ENCODE results near the gene CTPS2.

The CTPS2 gene

DNA sequence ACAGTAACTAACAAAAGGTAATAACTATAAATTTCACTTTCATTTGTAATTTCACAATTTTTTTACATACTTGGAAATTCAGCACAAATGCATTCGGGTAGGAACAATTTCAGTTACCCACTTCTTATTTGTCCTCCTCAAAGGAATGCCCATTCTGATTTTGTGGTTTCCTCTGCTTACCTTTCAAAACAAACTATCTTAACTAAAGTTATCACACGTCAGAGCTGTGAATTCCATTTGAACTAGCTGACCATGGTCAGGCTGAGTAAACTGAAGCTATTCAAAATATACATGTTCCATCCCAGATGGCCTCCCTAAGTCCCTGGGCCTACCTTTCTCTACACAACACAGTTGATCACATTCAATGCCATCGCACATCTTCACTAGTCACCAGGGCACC is 4.5 kb downstream of the CTPS2 start:
- no peaks in the 10 kb centered on the region for H3K27me3 ChIP-seq (ENCODE audit: insufficient read depth, low read length)
- peak overlapping the region; percentile 99 for H3K27ac ChIP-seq (ENCODE audit: low read depth, low read length, poor library complexity, severe bottlenecking)
- peaks cover 3% of the 10 kb centered on the region; the same call in 1 of the 2 replicates for H3F3A ChIP-seq (ENCODE audit: insufficient read depth, low read length)
- H3K9me2 ChIP-seq (ENCODE audit: low read depth, low read length): no peaks in the 10 kb centered on the region
- no peaks in the 10 kb centered on the region for H4K20me1 ChIP-seq (ENCODE audit: insufficient read depth, low read length)
- H3K36me3 ChIP-seq (ENCODE audit: insufficient read depth, low read length): peaks cover 29% of the 10 kb centered on the region
- H3K4me3 ChIP-seq (ENCODE audit: low read depth, low read length, poor library complexity, severe bottlenecking): no peak overlapping the region
- peaks cover 60% of the 10 kb centered on the region for H3K4me1 ChIP-seq (ENCODE audit: insufficient read depth, low read length, severe bottlenecking)
- no peaks in the 10 kb centered on the region for H3K9me3 ChIP-seq (ENCODE audit: low read length)
- H3K9ac ChIP-seq (ENCODE audit: low read length): no peak overlapping the region
- no peak overlapping the region for H2AFZ ChIP-seq (ENCODE audit: low read length)
- H3K79me2 ChIP-seq (ENCODE audit: insufficient read depth, low read length): no peaks in the 10 kb centered on the region
- H3K4me2 ChIP-seq (ENCODE audit: low read length): 0 out of 2 replicates have a peak overlapping the region, but pooled peaks have one; percentile 11
- no peak for TF ChIP-seq EZH2 (IDR thresholded peaks at IDR 0.05; ENCODE audit: borderline replicate concordance, low read length)
- TF ChIP-seq, protein P1, sequence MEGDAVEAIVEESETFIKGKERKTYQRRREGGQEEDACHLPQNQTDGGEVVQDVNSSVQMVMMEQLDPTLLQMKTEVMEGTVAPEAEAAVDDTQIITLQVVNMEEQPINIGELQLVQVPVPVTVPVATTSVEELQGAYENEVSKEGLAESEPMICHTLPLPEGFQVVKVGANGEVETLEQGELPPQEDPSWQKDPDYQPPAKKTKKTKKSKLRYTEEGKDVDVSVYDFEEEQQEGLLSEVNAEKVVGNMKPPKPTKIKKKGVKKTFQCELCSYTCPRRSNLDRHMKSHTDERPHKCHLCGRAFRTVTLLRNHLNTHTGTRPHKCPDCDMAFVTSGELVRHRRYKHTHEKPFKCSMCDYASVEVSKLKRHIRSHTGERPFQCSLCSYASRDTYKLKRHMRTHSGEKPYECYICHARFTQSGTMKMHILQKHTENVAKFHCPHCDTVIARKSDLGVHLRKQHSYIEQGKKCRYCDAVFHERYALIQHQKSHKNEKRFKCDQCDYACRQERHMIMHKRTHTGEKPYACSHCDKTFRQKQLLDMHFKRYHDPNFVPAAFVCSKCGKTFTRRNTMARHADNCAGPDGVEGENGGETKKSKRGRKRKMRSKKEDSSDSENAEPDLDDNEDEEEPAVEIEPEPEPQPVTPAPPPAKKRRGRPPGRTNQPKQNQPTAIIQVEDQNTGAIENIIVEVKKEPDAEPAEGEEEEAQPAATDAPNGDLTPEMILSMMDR (IDR thresholded peaks at IDR 0.05; ENCODE audit: low read length): no peak

DNA sequence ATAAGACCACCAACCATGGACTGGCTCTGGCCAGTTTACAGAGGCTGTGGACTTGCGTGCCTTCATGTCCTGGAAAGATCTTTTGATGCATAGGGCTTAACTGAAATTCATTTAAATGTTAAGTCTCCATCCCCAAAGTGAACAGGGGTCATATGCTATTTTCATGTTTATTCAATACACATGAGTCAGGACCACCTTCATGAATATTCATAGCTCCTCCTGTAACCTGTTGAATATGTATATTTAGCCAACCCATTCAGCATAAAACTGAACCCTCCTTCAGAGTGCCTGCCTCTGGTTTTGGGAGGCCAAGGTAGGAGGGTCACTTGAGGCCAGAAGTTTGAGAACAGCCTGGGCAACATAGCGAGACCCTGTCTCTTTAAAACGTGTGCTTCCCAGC is 7.1 kb downstream of the CTPS2 start:
- H4K20me1 ChIP-seq (ENCODE audit: insufficient read depth, low read length): no peaks in the 10 kb centered on the region
- H3K4me3 ChIP-seq (ENCODE audit: low read depth, low read length, poor library complexity, severe bottlenecking): no peak overlapping the region
- no peak overlapping the region for H2AFZ ChIP-seq (ENCODE audit: low read length)
- no peak for TF ChIP-seq EZH2 (IDR thresholded peaks at IDR 0.05; ENCODE audit: borderline replicate concordance, low read length)
- TF ChIP-seq, protein P1 (IDR thresholded peaks at IDR 0.05; ENCODE audit: low read length): no peak
- no peaks in the 10 kb centered on the region for H3K9me3 ChIP-seq (ENCODE audit: low read length)
- peaks cover 45% of the 10 kb centered on the region for H3K4me1 ChIP-seq (ENCODE audit: insufficient read depth, low read length, severe bottlenecking)
- peak overlapping the region; percentile 99 for H3K27ac ChIP-seq (ENCODE audit: low read depth, low read length, poor library complexity, severe bottlenecking)
- H3K27me3 ChIP-seq (ENCODE audit: insufficient read depth, low read length): no peaks in the 10 kb centered on the region
- H3K9ac ChIP-seq (ENCODE audit: low read length): peak overlapping the region; percentile 41; the same call in 1 of the 2 replicates
- no peaks in the 10 kb centered on the region for H3K9me2 ChIP-seq (ENCODE audit: low read depth, low read length)
- H3K79me2 ChIP-seq (ENCODE audit: insufficient read depth, low read length): no peaks in the 10 kb centered on the region
- H3K36me3 ChIP-seq (ENCODE audit: insufficient read depth, low read length): peaks cover 55% of the 10 kb centered on the region
- H3K4me2 ChIP-seq (ENCODE audit: low read length): peak overlapping the region; percentile 39; the same call in 1 of the 2 replicates
- peaks cover 3% of the 10 kb centered on the region; the same call in 1 of the 2 replicates for H3F3A ChIP-seq (ENCODE audit: insufficient read depth, low read length)

DNA sequence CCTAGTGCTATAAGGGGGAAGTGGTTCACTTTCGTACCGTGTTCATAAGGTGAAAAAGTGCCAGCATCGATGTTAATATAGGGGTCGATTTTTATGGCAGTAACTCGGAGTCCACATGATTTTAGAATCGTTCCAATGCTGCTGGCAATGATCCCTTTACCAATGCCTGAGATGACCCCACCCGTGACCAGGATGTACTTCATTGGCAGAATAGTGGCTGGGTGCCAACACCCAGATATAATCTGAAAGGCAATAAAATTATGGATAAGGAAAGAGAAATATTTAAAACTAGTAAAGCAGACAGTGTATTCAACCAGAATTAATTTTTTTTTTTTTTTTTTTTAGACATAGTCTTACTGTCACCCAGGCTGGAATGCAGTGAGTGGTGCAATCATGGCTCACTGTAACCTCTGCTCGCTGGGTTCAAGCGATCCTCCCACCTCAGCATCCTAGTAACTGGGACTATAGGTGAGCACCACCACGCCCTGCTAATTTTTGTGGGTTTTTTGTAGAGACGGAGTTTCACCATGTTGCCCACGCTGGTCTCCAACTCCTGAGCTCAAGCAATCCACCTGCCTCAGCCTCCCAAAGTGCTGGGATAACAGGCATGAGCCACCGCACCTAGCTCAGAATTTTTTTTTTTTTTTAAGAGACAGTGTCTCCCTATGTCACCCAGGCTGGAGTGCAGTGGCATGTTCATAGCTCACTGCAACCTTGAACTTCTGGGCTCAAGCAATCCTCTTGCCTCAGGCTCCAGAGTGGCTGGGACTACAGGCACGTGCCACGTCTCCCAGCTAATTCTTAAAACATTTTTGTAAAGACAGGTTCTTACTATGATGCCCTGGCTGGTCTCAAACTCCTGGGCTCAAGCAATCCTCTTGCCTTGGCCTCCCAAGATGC is 9.5 kb downstream of the CTPS2 start:
- Histone ChIP-seq H3K9me3 (ENCODE audit: low read length) (no peaks in the 10 kb centered on the region), H3F3A (ENCODE audit: insufficient read depth, low read length) (peaks cover 3% of the 10 kb centered on the region; the same call in 1 of the 2 replicates), H3K4me3 (ENCODE audit: low read depth, low read length, poor library complexity, severe bottlenecking) (no peak overlapping the region), H3K36me3 (ENCODE audit: insufficient read depth, low read length) (peaks cover 67% of the 10 kb centered on the region), H3K27ac (ENCODE audit: low read depth, low read length, poor library complexity, severe bottlenecking) (peak overlapping the region; percentile 99), H2AFZ (ENCODE audit: low read length) (no peak overlapping the region), H3K9ac (ENCODE audit: low read length) (no peak overlapping the region), H3K4me2 (ENCODE audit: low read length) (no peak overlapping the region), H3K79me2 (ENCODE audit: insufficient read depth, low read length) (no peaks in the 10 kb centered on the region), H3K4me1 (ENCODE audit: insufficient read depth, low read length, severe bottlenecking) (peaks cover 40% of the 10 kb centered on the region), H3K9me2 (ENCODE audit: low read depth, low read length) (no peaks in the 10 kb centered on the region), H3K27me3 (ENCODE audit: insufficient read depth, low read length) (no peaks in the 10 kb centered on the region), H4K20me1 (ENCODE audit: insufficient read depth, low read length) (no peaks in the 10 kb centered on the region)
- TF ChIP-seq, protein P1 (IDR thresholded peaks at IDR 0.05; ENCODE audit: low read length): no peak
- no peak for TF ChIP-seq EZH2 (IDR thresholded peaks at IDR 0.05; ENCODE audit: borderline replicate concordance, low read length)

Data from OCI-LY1 (cell line).